ENCODE data around the gene ZNF516. TPM values are rescaled to one million over a fixed set of nuclear protein-coding genes. Genes with fewer than 3 reads are reported as not detected.

The ZNF516 gene
- total RNA-seq, 1 donor from 2014 or later = 48.5 TPM

DNA sequence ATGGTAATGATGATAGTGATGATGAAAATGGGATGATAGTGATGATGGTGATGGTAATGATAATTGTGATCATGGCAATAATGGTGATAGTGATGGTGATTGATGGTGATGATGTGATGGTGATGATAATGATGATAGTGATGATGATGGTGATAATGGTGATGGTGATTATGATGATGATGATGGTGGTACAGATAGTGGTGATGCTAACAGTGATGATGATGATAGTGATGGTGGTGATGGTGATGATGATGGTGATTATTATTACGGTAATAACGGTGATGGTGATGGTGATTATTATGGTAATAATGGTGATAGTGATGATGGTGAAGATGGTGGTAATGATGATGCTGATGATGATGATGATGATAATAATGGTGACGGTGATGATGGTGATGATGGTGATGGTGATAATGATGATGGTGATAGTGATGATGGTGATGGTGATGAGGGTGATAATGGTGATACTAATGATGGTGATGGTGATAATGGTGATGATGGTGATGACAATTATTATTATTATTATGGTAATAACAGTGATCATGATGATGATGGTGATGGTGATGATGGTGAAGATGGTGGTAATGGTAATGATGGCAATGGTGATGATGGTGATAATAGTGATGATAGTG is 151.0 kb downstream of the ZNF516 start:
- no peak for DNase-seq (ENCODE audit: low spot score)

DNA sequence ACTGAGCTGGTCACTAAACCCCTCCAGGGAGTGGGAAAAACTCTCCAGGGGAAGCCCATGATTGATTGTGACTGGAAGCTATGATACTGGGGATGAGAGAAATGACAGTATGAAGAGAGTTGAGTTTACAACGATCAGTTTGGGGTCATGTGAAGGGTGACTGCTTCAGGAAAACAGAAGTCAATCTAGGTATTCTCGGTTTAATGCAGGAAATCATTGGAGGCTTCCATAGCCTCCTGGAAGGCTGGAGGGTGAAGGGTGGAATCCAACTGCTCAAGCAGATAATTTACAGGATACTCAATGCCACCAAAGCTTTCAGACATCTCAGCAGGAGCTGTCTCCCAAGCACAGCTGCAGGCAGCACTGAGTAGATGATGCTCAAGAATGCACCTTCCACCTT is 154.6 kb downstream of the ZNF516 start:
- no peak for DNase-seq (ENCODE audit: low spot score)

GRCh38 chr18:76339246-76339620 is 155.8 kb downstream of the ZNF516 start:
- no peak for DNase-seq (ENCODE audit: low spot score)

- no peak for DNase-seq (ENCODE audit: low spot score)
Measured at GRCh38 chr18:76338619-76339245, 156.3 kb downstream of the ZNF516 start.

- no peak for DNase-seq (ENCODE audit: low spot score)
Measured at GRCh38 chr18:76338088-76338487, 157.0 kb downstream of the ZNF516 start.

- no peak for DNase-seq (ENCODE audit: low spot score)
Measured at GRCh38 chr18:76335859-76336640, 159.0 kb downstream of the ZNF516 start.

GRCh38 chr18:76328140-76328539 is 166.9 kb downstream of the ZNF516 start:
- no peak for DNase-seq (ENCODE audit: low spot score)

DNA sequence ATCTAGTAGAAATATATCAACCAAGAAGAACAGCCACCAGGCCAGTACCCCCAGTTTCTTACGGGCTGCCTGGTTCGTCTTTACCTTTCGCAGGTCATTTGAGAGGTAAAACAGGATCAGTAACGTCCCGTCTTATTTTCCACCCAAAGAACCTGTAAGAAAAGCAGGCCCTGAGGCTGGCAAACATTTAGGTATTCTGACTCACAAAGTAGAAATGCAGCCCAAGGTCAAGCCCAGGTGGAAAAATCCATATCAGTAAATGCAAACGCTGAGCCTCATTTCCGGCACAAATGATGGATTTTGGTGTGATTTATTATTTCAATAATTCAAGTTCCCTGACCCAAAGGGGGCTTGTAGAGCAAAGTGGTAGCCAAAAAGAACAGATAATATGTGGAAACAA is 171.2 kb downstream of the ZNF516 start:
- DNase-seq (ENCODE audit: low spot score) = no peak

DNA sequence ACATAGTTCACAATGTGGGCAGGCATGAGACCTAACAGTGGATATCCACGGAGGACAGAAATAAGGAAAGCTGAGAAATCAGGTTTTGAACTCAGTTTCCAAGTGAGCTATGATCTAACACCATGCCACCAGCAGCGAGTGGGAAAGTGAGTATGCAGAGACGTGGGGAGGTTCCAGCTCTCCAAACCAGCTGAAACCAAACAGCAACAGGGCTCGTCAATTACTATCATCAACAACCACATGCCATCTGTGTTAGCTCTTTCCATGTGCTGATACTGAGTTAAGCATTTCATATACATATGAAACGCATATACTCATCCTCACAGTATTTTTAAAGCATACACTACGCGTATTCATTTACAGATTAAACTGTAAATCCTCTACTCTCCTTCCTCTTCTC is 172.4 kb downstream of the ZNF516 start:
- no peak for DNase-seq (ENCODE audit: low spot score)

DNA sequence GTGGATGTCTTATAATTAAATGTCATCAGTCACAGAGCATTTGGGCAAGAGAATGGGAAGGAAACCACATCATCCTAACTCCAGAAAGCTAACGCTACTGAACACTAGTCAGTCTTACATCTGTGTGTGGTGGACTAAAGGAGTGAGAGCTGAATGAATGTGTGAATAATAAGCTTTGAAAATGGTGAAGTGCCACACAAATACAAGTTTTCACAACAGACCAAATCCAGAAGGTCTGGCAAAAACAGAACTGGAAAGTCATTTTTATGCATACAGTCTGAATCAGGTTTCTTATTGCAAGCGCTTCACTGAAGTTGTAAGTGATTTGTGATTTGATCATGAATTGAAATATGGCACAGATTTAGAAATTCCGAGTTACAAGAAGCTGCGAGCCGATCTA is 175.7 kb downstream of the ZNF516 start:
- DNase-seq (ENCODE audit: low spot score) = no peak

- DNase-seq (ENCODE audit: low spot score) = no peak
Measured at GRCh38 chr18:76318607-76319006, 176.4 kb downstream of the ZNF516 start.

GRCh38 chr18:76317136-76317535 is 177.9 kb downstream of the ZNF516 start:
- no peak for DNase-seq (ENCODE audit: low spot score)

DNA sequence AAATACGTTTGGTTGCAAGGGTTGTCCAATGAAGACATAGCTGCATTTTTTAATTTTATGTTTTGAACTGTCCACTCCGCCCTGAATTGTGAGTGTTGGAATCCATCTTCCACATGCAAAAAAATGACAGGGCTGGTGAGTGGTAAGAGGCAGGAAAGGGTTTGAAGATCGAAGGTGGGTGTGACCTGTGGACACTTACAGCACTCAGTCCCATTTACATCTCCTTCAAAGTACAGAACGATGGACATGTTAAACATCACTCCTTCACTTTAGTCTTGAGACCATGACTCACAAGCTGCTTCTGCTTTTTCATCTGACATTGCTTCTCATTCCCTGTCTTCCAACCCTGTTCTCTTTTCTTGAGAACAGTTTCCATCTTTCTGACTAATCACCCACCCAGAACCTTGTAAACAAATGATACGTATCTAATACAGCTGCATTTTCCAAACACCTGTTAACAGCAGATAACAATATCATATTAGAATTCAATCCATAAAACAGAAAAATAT is 179.3 kb downstream of the ZNF516 start:
- no peak for DNase-seq (ENCODE audit: low spot score)

DNA sequence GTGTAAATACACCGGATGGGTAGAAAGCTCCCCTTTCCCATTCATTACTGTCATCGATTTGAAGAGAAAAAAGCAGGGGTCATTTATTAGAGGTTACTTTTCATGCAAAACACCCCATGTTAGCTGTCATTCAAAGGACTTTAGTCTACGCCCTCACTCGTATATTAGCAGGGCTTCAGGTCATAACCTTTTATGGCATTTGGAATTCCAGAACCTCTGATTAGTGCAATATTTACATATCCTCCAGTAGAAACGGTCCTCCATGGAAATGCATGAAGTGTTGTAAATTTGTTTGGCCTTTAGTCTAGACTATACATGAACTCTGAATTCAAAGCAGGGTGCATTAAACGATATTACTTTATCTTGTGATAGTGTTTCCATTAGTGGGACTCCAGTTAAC is 180.5 kb downstream of the ZNF516 start:
- DNase-seq (ENCODE audit: low spot score) = no peak

- no peak for DNase-seq (ENCODE audit: low spot score)
Measured at GRCh38 chr18:76314015-76314414, 181.0 kb downstream of the ZNF516 start.

All from mucosa of gallbladder (tissue), 1 donor.